Mammary epithelial cell (primary cell): ENCODE data around the gene STX8.

ENCODE experiments used
- EZH2 ChIP-seq: IDR thresholded peaks from 2 replicates; pipeline ENCODE4 v1.6.1; 2012; ENCODE audit warnings: low read length, inconsistent platforms, borderline replicate concordance
- TF ChIP-seq, protein P1 (sequence below), 2 donors: IDR thresholded peaks in 1 of 2; conservative IDR thresholded peaks in 1 of 2; 2 replicates each; pipeline ENCODE4 v1.5.1; 2011 to 2012; ENCODE audit warnings: inconsistent platforms in 2 of 2, low read length in 2 of 2, mild to moderate bottlenecking in 2 of 2, control low read depth in 1 of 2, low read depth in 1 of 2; ENCODE audit not compliant: insufficient read depth in 1 of 2; ENCODE audit errors: extremely low read depth in 1 of 2

DNA sequence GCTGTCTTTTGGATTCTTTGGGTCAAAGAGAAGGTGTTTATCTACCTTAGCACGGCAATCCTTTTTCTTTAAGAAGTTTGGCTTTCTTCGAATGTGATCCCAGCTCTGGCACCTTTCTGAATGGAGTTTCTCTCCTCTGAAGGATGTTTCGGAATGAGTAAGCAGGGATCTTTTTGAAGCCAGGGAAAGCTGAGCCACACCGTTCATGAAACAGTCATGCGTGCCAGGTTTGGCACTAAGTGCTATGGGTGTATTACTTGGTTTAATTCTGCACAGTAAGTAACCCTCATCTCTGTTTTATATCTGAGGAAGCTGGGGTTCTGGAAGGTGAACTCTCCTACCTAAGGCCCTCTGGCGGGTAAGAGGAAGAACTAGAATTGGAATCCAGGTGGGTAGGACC is 319.8 kb downstream of the STX8 start:
- TF ChIP-seq, protein P1, sequence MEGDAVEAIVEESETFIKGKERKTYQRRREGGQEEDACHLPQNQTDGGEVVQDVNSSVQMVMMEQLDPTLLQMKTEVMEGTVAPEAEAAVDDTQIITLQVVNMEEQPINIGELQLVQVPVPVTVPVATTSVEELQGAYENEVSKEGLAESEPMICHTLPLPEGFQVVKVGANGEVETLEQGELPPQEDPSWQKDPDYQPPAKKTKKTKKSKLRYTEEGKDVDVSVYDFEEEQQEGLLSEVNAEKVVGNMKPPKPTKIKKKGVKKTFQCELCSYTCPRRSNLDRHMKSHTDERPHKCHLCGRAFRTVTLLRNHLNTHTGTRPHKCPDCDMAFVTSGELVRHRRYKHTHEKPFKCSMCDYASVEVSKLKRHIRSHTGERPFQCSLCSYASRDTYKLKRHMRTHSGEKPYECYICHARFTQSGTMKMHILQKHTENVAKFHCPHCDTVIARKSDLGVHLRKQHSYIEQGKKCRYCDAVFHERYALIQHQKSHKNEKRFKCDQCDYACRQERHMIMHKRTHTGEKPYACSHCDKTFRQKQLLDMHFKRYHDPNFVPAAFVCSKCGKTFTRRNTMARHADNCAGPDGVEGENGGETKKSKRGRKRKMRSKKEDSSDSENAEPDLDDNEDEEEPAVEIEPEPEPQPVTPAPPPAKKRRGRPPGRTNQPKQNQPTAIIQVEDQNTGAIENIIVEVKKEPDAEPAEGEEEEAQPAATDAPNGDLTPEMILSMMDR (conservative IDR thresholded peaks at IDR 0.05 in 1 of 2, IDR thresholded peaks at IDR 0.05 in 1 of 2; ENCODE audit: extremely low read depth in 1 of 2, insufficient read depth in 1 of 2, low read depth in 1 of 2, low read length in 2 of 2) = no peak
- TF ChIP-seq EZH2 = no peak
